ENCODE data around the gene PCCA.

- TF ChIP-seq CTCF (conservative IDR thresholded peaks at IDR 0.05 in 1 of 2, IDR thresholded peaks at IDR 0.05 in 1 of 2; ENCODE audit: low read depth in 1 of 2, low read length in 2 of 2) (no peak), EZH2 (IDR thresholded peaks at IDR 0.05; ENCODE audit: low read length, missing control alignments) (no peak)
Measured at GRCh38 chr13:100365680-100366079, 276.8 kb downstream of the PCCA start.
